Right lobe of liver (tissue), 6 donors: ENCODE data around the gene EFEMP1. TPM values are rescaled to one million over a fixed set of nuclear protein-coding genes. Genes with fewer than 3 reads are reported as not detected.

Experiments used
- ATAC-seq, 4 donors: fragments of 200-7000 bp; cut with Tn5 transposase; one replicate each; pipeline ENCODE4 v1.9.1; 2020; ENCODE audit warnings: mild to moderate bottlenecking in 4 of 4, moderate library complexity in 4 of 4
- DNase-seq, 3 donors: peaks; one replicate each; pipeline ENCODE4 v3.0.0-alpha.2; 2020
- H3K27ac ChIP-seq, 3 donors: fragments of 200-600 bp; one replicate each; pipeline ENCODE4 v1.8.0; 2022
- H3K27me3 ChIP-seq, 2 donors: fragments of 200-600 bp; one replicate each; pipeline ENCODE4 v1.8.0; 2022
- H3K36me3 ChIP-seq, 4 donors: fragments of 200-600 bp; sonication (generic) in 1 of 4; one replicate each; pipeline versions ENCODE4 v1.5.1 to v1.8.0; 2017 to 2022; ENCODE audit warnings: control low read depth in 1 of 4
- H3K4me1 ChIP-seq, 4 donors: fragments of 200-600 bp; sonication (generic) in 1 of 4; one replicate each; pipeline versions ENCODE4 v1.5.1 to v1.8.0; 2017 to 2022; ENCODE audit warnings: control low read depth in 1 of 4
- H3K4me3 ChIP-seq, 3 donors: fragments of 200-600 bp; one replicate each; pipeline ENCODE4 v1.8.0; 2022
- H3K9me3 ChIP-seq, 4 donors: fragments of 200-600 bp; sonication (generic) in 1 of 4; one replicate each; pipeline versions ENCODE4 v1.5.1 to v1.8.0; 2017 to 2022; ENCODE audit warnings: control low read depth in 1 of 4
- CTCF ChIP-seq, 4 donors: fragments of 200-600 bp in 3 of 4; fragments of 450-650 bp in 1 of 4; IDR thresholded peaks; one replicate each; pipeline versions ENCODE4 v1.5.1 to v1.8.0; 2016 to 2022; ENCODE audit warnings: antibody characterized with exemption in 4 of 4, mild to moderate bottlenecking in 2 of 4
- POLR2A ChIP-seq: fragments of 450-650 bp; IDR thresholded peaks from one replicate; pipeline ENCODE4 v1.6.1; 2017; ENCODE audit warnings: antibody characterized with exemption, mild to moderate bottlenecking
- WGBS: methylation state at CpG from one replicate; pipeline ENCODE4 v1.1.6; 2018; ENCODE audit warnings: low coverage, low lambda C conversion rate; ENCODE audit not compliant: insufficient coverage; ENCODE audit errors: missing lambda C conversion rate; 5-methylcytosine and 5-hydroxymethylcytosine counted together
- intact Hi-C, 2 donors: fragments of 100-400 bp; cut with DNase I; formaldehyde crosslinking; loops; one replicate each; pipeline versions ENCODE4 v1.11.2 to v1.14.1; 2022
- total RNA-seq, 6 experiments: library from RNA; depleted of rRNA in 2 of 6; stranded (reverse); fragments of >200 nt in 2 of 6; fragmentation: NEBNext Ultra II Directional in 3 of 6; extraction: Animal tissue kit (Norgen Biotek cat#: 25700) in 3 of 6; gene quantifications; one replicate each; pipeline versions ENCODE4 v1.1.0 to v1.2.4, GENCODE V29; 2016 to 2023
- donor health status: DM: no; HTN: yes; CAD: no.
- donor health status: DM: no; HTN: no; CAD: no.
- donor health status: DM: no; HTN: no; CAD: no.
- donor health status: DM: no; HTN: yes; CAD: no.
- donor health status: DM: no; HTN: yes; CAD: no.

Gene EFEMP1
- total RNA-seq, 6 experiments from 2014 or later: 2.4 to 36.8 (median 9.0) TPM

GRCh38 chr2:55859875-55860274 lies 63.7 kb downstream of the EFEMP1 start:
- ATAC-seq (no peak), DNase-seq (no peak)
- intact Hi-C loops: no loop called here
- no peaks in the 10 kb centered on the region for H3K36me3 ChIP-seq
- no peak overlapping the region for H3K4me3 ChIP-seq
- WGBS: 89% methylated on average over 1 of the region's 3 CpGs
- H3K27ac ChIP-seq: no peak overlapping the region
- no peaks in the 10 kb centered on the region for H3K27me3 ChIP-seq
- no peaks in the 10 kb centered on the region for H3K9me3 ChIP-seq
- TF ChIP-seq CTCF (IDR thresholded peaks at IDR 0.05): no peak
- no peak for TF ChIP-seq POLR2A
- H3K4me1 ChIP-seq: peaks cover 0 to 12% (median 0%) of the 10 kb centered on the region in 4 donors

- Histone ChIP-seq H3K9me3 (no peaks in the 10 kb centered on the region), H3K36me3 (no peaks in the 10 kb centered on the region), H3K27me3 (no peaks in the 10 kb centered on the region), H3K4me3 (no peak overlapping the region), H3K27ac (no peak overlapping the region), H3K4me1 (peaks cover 0 to 12% (median 0%) of the 10 kb centered on the region in 4 donors)
- ATAC-seq (peak in 2 of 4 donors; percentile 25 to 29), DNase-seq (no peak)
- 67% methylated on average over 2 of the region's 2 CpGs for WGBS
- intact Hi-C loops: no loop called here
- TF ChIP-seq POLR2A: no peak
- TF ChIP-seq CTCF (IDR thresholded peaks at IDR 0.05): no peak
Measured at GRCh38 chr2:55857766-55858165, 65.8 kb downstream of the EFEMP1 start.

GRCh38 chr2:55856936-55857335 lies 66.6 kb downstream of the EFEMP1 start:
- H3K27me3 ChIP-seq: no peaks in the 10 kb centered on the region
- H3K4me3 ChIP-seq: no peak overlapping the region
- intact Hi-C loops: no loop called here
- no peaks in the 10 kb centered on the region for H3K9me3 ChIP-seq
- DNase-seq: no peak
- no peak for ATAC-seq
- no peak overlapping the region for H3K27ac ChIP-seq
- WGBS: 63% methylated on average over 3 of the region's 3 CpGs
- H3K4me1 ChIP-seq: peaks cover 0 to 4% (median 0%) of the 10 kb centered on the region in 4 donors
- TF ChIP-seq POLR2A: no peak
- TF ChIP-seq CTCF (IDR thresholded peaks at IDR 0.05): no peak
- no peaks in the 10 kb centered on the region for H3K36me3 ChIP-seq

- Histone ChIP-seq H3K9me3 (no peaks in the 10 kb centered on the region), H3K4me3 (no peak overlapping the region), H3K27me3 (no peaks in the 10 kb centered on the region), H3K27ac (no peak overlapping the region), H3K4me1 (no peaks in the 10 kb centered on the region), H3K36me3 (no peaks in the 10 kb centered on the region)
- intact Hi-C loops: no loop called here
- DNase-seq: no peak
- 50% methylated on average over 1 of the region's 1 CpG for WGBS
- ATAC-seq: no peak
- TF ChIP-seq CTCF (IDR thresholded peaks at IDR 0.05) (no peak), POLR2A (no peak)
Measured at GRCh38 chr2:55848096-55848495, 75.5 kb downstream of the EFEMP1 start.

GRCh38 chr2:55846426-55846825 lies 77.2 kb downstream of the EFEMP1 start:
- Histone ChIP-seq H3K4me3 (no peak overlapping the region), H3K27me3 (no peaks in the 10 kb centered on the region), H3K36me3 (no peaks in the 10 kb centered on the region), H3K4me1 (no peaks in the 10 kb centered on the region), H3K9me3 (no peaks in the 10 kb centered on the region), H3K27ac (no peak overlapping the region)
- DNase-seq (no peak), ATAC-seq (no peak)
- TF ChIP-seq CTCF (IDR thresholded peaks at IDR 0.05) (no peak), POLR2A (no peak)
- WGBS: 93% methylated on average over 1 of the region's 1 CpG
- intact Hi-C loops: no loop called here
